22Rv1 (cell line): Measurements from ENCODE around the gene TM4SF18.

Experiments
- ZFX ChIP-seq: fragments of 450-650 bp; IDR thresholded peaks from 2 replicates; pipeline ENCODE4 v1.6.1; 2017; ENCODE audit warnings: antibody characterized with exemption, borderline replicate concordance
- TF ChIP-seq, protein P1 (sequence below): fragments of 450-650 bp; IDR thresholded peaks from 2 replicates; pipeline ENCODE4 v1.5.1; 2017; ENCODE audit warnings: mild to moderate bottlenecking

DNA sequence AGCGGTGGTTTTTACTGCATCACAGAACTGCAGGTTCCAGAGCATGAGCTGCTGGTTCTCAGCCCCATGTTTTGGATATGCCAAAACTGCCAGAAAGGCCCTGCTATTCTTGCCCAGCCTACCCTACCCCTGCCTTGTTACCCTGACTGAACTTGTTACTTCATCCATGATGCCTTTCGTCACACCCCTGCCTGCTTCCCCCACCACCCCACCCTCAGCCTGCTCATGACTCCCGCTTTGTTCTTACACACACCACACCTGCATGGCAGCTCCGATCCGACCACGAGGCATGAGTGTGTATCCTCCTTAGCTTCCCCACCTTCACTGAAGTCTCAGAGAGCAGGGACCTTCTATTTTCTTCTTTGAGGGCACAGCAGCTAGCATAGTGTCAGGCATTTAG, 49.1 kb upstream of the TM4SF18 start:
- TF ChIP-seq, protein P1, sequence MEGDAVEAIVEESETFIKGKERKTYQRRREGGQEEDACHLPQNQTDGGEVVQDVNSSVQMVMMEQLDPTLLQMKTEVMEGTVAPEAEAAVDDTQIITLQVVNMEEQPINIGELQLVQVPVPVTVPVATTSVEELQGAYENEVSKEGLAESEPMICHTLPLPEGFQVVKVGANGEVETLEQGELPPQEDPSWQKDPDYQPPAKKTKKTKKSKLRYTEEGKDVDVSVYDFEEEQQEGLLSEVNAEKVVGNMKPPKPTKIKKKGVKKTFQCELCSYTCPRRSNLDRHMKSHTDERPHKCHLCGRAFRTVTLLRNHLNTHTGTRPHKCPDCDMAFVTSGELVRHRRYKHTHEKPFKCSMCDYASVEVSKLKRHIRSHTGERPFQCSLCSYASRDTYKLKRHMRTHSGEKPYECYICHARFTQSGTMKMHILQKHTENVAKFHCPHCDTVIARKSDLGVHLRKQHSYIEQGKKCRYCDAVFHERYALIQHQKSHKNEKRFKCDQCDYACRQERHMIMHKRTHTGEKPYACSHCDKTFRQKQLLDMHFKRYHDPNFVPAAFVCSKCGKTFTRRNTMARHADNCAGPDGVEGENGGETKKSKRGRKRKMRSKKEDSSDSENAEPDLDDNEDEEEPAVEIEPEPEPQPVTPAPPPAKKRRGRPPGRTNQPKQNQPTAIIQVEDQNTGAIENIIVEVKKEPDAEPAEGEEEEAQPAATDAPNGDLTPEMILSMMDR, result no peak
- TF ChIP-seq ZFX, result no peak
